ENCODE measurements around the gene APBB3. TPM values are rescaled to one million over a fixed set of nuclear protein-coding genes. Genes with fewer than 3 reads are reported as not detected.

Gene APBB3
- total RNA-seq, result 18.6 and 24.1 TPM in 2 replicates

GRCh38 chr5:140564196-140565023 lies at the start of gene APBB3, which contains the start of gene SLC35A4:
Gene APBB3 (minus strand): TSS chr5:140564598. CDS start chr5:140564245, 353 bp downstream.
Gene SLC35A4 (plus strand): TSS chr5:140564828. CDS start chr5:140567170, 2,342 bp downstream.

GRCh38 chr5:140557136-140557805 lies 7.1 kb downstream of the APBB3 start, which contains the start of gene SRA1:
Gene SRA1 (minus strand): TSS chr5:140557473. CDS start chr5:140557452, 21 bp downstream.

GRCh38 chr5:140547508-140548299 lies 16.7 kb downstream of the APBB3 start, which contains the start of gene EIF4EBP3:
Gene EIF4EBP3 (plus strand): TSS chr5:140547662. CDS start chr5:140547738, 76 bp downstream.

Other genes with a start within 250 kb of the APBB3 start
- gene HBEGF, start 218.0 kb downstream of the APBB3 start, total RNA-seq, result 4.6 and 10.7 TPM in 2 replicates
- gene SLC4A9, start 204.4 kb downstream of the APBB3 start, total RNA-seq, result 0.07 TPM in 1 of 2 replicates, not detected in the other
- 77.4 and 79.7 TPM in 2 replicates for gene ANKHD1, start 162.8 kb downstream of the APBB3 start, total RNA-seq
- gene EIF4EBP3, start 16.9 kb downstream of the APBB3 start, total RNA-seq, result 1.4 and 2.6 TPM in 2 replicates
- gene SRA1, start 7.1 kb downstream of the APBB3 start, total RNA-seq, result 26.8 and 30.1 TPM in 2 replicates
- 38.0 and 39.9 TPM in 2 replicates for gene SLC35A4, start 230 bp upstream of the APBB3 start, total RNA-seq
- 4.8 and 5.2 TPM in 2 replicates for gene CD14, start 68.6 kb upstream of the APBB3 start, total RNA-seq
- gene TMCO6, start 74.9 kb upstream of the APBB3 start, total RNA-seq, result 7.0 and 8.0 TPM in 2 replicates
- gene NDUFA2, start 83.0 kb upstream of the APBB3 start, total RNA-seq, result 26.3 and 36.9 TPM in 2 replicates
- 47.7 and 52.2 TPM in 2 replicates for gene IK, start 83.2 kb upstream of the APBB3 start, total RNA-seq
- 23.5 and 23.7 TPM in 2 replicates for gene WDR55, start 100.3 kb upstream of the APBB3 start, total RNA-seq
- 0.07 and 0.13 TPM in 2 replicates for gene DND1, start 109.0 kb upstream of the APBB3 start, total RNA-seq
- gene HARS1, start 126.8 kb upstream of the APBB3 start, total RNA-seq, result 50.6 and 62.6 TPM in 2 replicates
- gene HARS2, start 126.9 kb upstream of the APBB3 start, total RNA-seq, result 23.7 and 28.0 TPM in 2 replicates
- gene ZMAT2, start 135.8 kb upstream of the APBB3 start, total RNA-seq, result 40.7 and 40.8 TPM in 2 replicates
- 0.20 TPM in 1 of 2 replicates, not detected in the other for gene PCDHA1, start 221.5 kb upstream of the APBB3 start, total RNA-seq
- gene PCDHA2, start 230.3 kb upstream of the APBB3 start, total RNA-seq, result 0.03 and 0.07 TPM in 2 replicates
- gene PCDHA3, start 236.5 kb upstream of the APBB3 start, total RNA-seq, result 0.20 and 0.39 TPM in 2 replicates
- 0.59 and 0.69 TPM in 2 replicates for gene PCDHA4, start 242.5 kb upstream of the APBB3 start, total RNA-seq